ENCODE measurements around the gene AP4M1.

The AP4M1 gene

GRCh38 chr7:100119072-100119969 is 17.9 kb downstream of the AP4M1 start, which contains the start of the genes CNPY4 and TAF6 (continued):
- no peak for TF ChIP-seq ZNF521 (tag by site-specific recombination; IDR thresholded peaks at IDR 0.05)
- TF ChIP-seq KLF8 (tag by site-specific recombination; IDR thresholded peaks at IDR 0.05), result peak; percentile 93
- TF ChIP-seq ZNF266 (tag by site-specific recombination; IDR thresholded peaks at IDR 0.05; ENCODE audit: low read depth), result no peak
- no peak for TF ChIP-seq ZNF280C (tag by site-specific recombination; IDR thresholded peaks at IDR 0.05)
- peak; percentile 98 for TF ChIP-seq YY1 (tag by site-specific recombination; IDR thresholded peaks at IDR 0.05)
- no peak; the same call in 1 of the 2 replicates for TF ChIP-seq ZSCAN16 (tag by site-specific recombination; IDR thresholded peaks at IDR 0.05)
- no peak for TF ChIP-seq ZNF544 (tag by site-specific recombination; IDR thresholded peaks at IDR 0.05)
- no peak for TF ChIP-seq ZNF626 (tag by site-specific recombination; IDR thresholded peaks at IDR 0.05)
- TF ChIP-seq HOXA7 (CRISPR knock-in tag; IDR thresholded peaks at IDR 0.05; ENCODE audit: borderline replicate concordance), result no peak
- no peak for TF ChIP-seq ZNF350 (tag by site-specific recombination; IDR thresholded peaks at IDR 0.05)
- TF ChIP-seq HIC1 (tag by site-specific recombination; IDR thresholded peaks at IDR 0.05), result no peak
- TF ChIP-seq ZNF223 (tag by site-specific recombination; IDR thresholded peaks at IDR 0.05), result no peak
- TF ChIP-seq GLIS1 (tag by site-specific recombination; IDR thresholded peaks at IDR 0.05), result peak; percentile 33; the same call in 1 of the 2 replicates
- no peak for TF ChIP-seq SCRT2 (tag by site-specific recombination; IDR thresholded peaks at IDR 0.05)
- no peak for TF ChIP-seq ZNF76 (tag by site-specific recombination; IDR thresholded peaks at IDR 0.05; ENCODE audit: borderline replicate concordance, low read depth)
- TF ChIP-seq GLIS2 (tag by site-specific recombination; IDR thresholded peaks at IDR 0.05), result peak; percentile 68
- TF ChIP-seq ZSCAN18 (tag by site-specific recombination; IDR thresholded peaks at IDR 0.05), result no peak
- TF ChIP-seq ZNF214 (tag by site-specific recombination; IDR thresholded peaks at IDR 0.05; ENCODE audit: borderline replicate concordance), result no peak
- TF ChIP-seq ZNF16 (tag by site-specific recombination; IDR thresholded peaks at IDR 0.05; ENCODE audit: low read depth), result no peak
- TF ChIP-seq ZNF658 (tag by site-specific recombination; IDR thresholded peaks at IDR 0.05), result no peak
- peak; percentile 61 for TF ChIP-seq ZNF394 (tag by site-specific recombination; IDR thresholded peaks at IDR 0.05; ENCODE audit: borderline replicate concordance)
- TF ChIP-seq ZNF664 (tag by site-specific recombination; IDR thresholded peaks at IDR 0.05), result no peak
- TF ChIP-seq ZNF416 (tag by site-specific recombination; IDR thresholded peaks at IDR 0.05), result no peak
- TF ChIP-seq ZNF791 (tag by site-specific recombination; IDR thresholded peaks at IDR 0.05), result no peak
- TF ChIP-seq ZNF707 (tag by site-specific recombination; IDR thresholded peaks at IDR 0.05), result no peak
- TF ChIP-seq SALL2 (tag by site-specific recombination; IDR thresholded peaks at IDR 0.05; ENCODE audit: borderline replicate concordance), result no peak
- no peak for TF ChIP-seq ZNF138 (tag by site-specific recombination; IDR thresholded peaks at IDR 0.05; ENCODE audit: borderline replicate concordance)
- TF ChIP-seq ZNF239 (tag by site-specific recombination; IDR thresholded peaks at IDR 0.05), result no peak
- no peak for TF ChIP-seq ZSCAN23 (tag by site-specific recombination; IDR thresholded peaks at IDR 0.05)
- TF ChIP-seq ZNF518A (tag by site-specific recombination; conservative IDR thresholded peaks at IDR 0.05; ENCODE audit: low read depth), result peak; percentile 37
